WERI-Rb-1 (cell line): ENCODE results near the gene MTX1.

Experiments
- DNase-seq: peaks from one replicate; pipeline ENCODE4 v3.0.0-alpha.2; 2020
- H3K27ac ChIP-seq: fragments of 250-450 bp; sonication (Bioruptor Pico); 2 replicates; pipeline ENCODE4 v1.5.1; 2020; ENCODE audit warnings: mild to moderate bottlenecking, moderate library complexity
- H3K27me3 ChIP-seq: fragments of 250-450 bp; sonication (Bioruptor Pico); 2 replicates; pipeline ENCODE4 v1.5.1; 2021; ENCODE audit warnings: mild to moderate bottlenecking, low read depth, moderate library complexity; ENCODE audit not compliant: insufficient read depth, severe bottlenecking
- H3K36me3 ChIP-seq: fragments of 250-450 bp; sonication (Bioruptor Pico); 2 replicates; pipeline ENCODE4 v1.5.1; 2020; ENCODE audit warnings: mild to moderate bottlenecking, moderate library complexity
- H3K4me3 ChIP-seq: 2 replicates; pipeline ENCODE4 v1.5.1; 2011; ENCODE audit warnings: low read depth, mild to moderate bottlenecking, control low read depth, low read length
- H3K9me3 ChIP-seq: fragments of 250-450 bp; sonication (Bioruptor Pico); 2 replicates; pipeline ENCODE4 v1.5.1; 2021; ENCODE audit warnings: mild to moderate bottlenecking, moderate library complexity; ENCODE audit not compliant: severe bottlenecking
- TF ChIP-seq, protein P1 (sequence below): IDR thresholded peaks from 2 replicates; pipeline ENCODE4 v1.5.1; 2011; ENCODE audit warnings: low read depth, mild to moderate bottlenecking, control low read depth, inconsistent platforms, low read length

Gene MTX1

DNA sequence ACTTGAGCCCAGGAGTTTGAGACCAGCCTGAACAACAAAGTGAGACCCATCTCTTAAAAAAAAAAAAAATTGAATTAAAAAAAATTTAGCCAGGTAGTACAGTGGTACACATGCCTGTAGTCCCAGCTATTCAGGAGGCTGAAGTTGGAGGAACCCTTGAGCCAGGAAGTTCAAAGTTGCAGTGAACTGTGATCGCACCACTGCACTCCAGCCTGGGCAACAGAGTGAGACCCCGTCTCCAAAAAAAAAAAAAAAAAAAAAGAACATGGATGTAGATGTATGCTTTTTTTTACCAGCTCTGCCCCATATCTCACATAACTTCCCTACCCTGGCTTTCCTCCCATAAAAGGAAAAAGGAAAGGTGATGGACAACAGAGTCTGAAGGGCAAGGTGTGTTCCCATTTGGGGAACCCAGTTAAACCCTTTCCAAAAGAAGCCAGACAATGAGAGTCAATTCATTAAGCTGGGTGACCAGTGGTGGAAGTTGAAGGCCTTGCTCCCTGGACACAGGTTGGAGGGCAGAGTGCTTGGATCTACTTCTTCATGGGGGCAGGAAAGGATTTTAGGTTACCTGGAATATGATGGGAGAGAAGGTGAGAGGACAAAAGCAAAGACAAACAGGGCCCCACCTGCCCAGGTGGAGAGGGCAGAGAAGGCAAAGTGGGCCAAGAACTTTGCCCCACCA lies 38.3 kb upstream of the MTX1 start:
- H3K27ac ChIP-seq, result no peak overlapping the region
- no peak overlapping the region for H3K4me3 ChIP-seq
- H3K36me3 ChIP-seq, result peaks cover 23% of the 10 kb centered on the region
- TF ChIP-seq, protein P1, sequence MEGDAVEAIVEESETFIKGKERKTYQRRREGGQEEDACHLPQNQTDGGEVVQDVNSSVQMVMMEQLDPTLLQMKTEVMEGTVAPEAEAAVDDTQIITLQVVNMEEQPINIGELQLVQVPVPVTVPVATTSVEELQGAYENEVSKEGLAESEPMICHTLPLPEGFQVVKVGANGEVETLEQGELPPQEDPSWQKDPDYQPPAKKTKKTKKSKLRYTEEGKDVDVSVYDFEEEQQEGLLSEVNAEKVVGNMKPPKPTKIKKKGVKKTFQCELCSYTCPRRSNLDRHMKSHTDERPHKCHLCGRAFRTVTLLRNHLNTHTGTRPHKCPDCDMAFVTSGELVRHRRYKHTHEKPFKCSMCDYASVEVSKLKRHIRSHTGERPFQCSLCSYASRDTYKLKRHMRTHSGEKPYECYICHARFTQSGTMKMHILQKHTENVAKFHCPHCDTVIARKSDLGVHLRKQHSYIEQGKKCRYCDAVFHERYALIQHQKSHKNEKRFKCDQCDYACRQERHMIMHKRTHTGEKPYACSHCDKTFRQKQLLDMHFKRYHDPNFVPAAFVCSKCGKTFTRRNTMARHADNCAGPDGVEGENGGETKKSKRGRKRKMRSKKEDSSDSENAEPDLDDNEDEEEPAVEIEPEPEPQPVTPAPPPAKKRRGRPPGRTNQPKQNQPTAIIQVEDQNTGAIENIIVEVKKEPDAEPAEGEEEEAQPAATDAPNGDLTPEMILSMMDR, result no peak
- no peaks in the 10 kb centered on the region for H3K27me3 ChIP-seq
- DNase-seq, result peak; percentile 4
- H3K9me3 ChIP-seq, result no peaks in the 10 kb centered on the region

DNA sequence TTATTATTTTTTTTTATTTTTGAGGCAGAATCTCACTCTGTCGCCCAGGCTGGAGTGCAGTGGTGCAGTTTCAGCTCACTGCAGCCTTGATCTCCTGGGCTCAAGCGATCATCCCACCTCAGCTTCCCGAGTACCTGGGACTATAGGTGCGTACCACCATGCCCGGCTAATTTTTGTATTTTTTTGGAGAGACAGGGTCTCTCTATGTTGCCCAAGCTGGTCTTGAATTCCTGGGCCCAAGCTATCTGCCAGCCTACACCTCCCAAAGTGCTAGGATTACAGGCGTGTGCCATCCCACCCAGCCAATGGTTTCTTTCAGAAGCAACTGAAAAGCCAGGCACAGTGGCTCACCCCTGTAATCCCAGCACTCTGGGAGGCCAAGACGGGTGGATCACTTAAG lies 37.7 kb upstream of the MTX1 start:
- H3K27me3 ChIP-seq, result no peaks in the 10 kb centered on the region
- no peak overlapping the region for H3K27ac ChIP-seq
- no peaks in the 10 kb centered on the region for H3K9me3 ChIP-seq
- peak; percentile 8 for DNase-seq
- TF ChIP-seq, protein P1, result no peak
- H3K4me3 ChIP-seq, result no peak overlapping the region
- peaks cover 23% of the 10 kb centered on the region for H3K36me3 ChIP-seq

DNA sequence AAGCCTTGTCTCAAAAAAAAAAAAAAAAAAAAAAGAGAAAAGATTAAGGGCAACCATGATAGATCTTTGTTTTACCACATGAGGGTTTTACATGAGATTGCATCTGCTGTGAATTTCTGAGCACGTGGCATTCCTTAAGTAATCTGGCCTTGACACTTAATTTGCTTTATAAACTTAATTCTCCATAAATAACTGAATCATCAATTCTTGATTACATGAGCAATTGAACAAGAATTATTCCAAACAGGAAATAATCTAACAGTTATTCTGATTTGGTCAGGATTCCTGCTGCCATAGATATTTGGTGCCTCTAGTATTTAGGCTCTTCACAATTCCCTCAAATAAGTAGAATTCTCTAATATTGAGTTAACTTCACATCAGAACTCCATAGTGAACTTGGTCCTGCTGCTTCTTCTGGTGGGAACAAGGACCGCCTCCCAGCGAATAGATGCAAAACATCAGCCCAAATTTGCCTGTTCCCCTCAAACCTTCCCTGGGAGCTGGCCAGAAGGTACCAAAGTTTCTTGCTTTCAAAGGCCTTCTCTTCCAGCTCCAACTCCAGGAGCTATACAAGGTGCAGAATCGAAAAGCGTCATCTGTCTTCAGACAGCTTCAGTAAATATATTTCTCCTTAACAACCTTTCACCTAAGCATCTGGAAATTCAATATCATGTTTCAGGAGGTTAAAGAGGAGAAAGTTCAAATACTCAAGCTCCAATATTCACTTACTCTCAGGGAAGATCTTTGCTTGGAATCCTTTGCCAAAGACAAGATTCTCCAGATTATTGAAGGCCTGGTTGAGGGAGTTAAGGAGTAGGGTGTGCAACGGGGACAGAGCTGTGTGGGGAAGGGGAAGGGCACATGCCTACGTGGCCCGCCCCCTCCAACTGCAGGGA lies 36.4 kb upstream of the MTX1 start:
- peak; percentile 9 for DNase-seq
- no peaks in the 10 kb centered on the region for H3K9me3 ChIP-seq
- peaks cover 26% of the 10 kb centered on the region for H3K36me3 ChIP-seq
- H3K27me3 ChIP-seq, result no peaks in the 10 kb centered on the region
- peak overlapping the region; percentile 78 for H3K27ac ChIP-seq
- TF ChIP-seq, protein P1, result no peak
- H3K4me3 ChIP-seq, result peak overlapping the region; percentile 85

DNA sequence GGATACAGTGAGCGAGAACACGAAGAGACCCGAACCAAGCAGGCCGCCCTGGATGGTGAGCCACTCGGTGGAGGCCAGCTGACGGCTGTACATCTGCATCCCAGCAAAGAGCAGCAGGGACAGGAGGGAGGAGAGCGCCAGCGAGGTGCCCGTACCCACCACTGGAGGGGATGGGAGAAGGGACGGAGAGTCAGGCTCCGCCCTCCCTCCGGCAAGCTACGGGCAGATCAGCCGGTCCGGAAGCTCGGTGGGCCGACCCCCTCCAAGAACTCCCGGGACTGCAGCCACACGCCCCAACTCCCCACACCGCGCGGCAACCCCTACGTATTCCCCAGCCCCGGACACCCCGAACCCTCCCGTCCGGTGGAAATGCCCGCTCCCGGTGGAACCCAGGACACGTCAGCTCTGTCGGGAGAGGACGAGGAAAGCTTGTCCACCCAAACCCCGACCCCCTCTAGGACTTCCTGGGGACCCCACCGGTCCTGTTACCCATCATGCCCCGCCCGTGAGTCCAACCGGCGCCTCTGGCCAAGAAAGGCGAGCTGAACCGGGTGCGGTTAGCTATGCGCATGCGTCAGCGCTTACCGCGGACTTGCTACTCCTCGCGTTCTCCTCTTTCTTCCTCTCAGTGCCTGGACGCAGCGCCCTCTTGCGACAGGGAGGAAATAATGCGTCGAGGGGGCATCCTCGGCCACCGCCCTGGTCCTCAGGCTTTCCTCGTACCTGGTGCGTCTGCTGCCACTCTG lies 35.6 kb upstream of the MTX1 start, which contains the start of gene KRTCAP2:
Gene KRTCAP2 (minus strand): TSS at position 573 of the 746 bp plus-strand sequence. CDS start 80 bp downstream, at position 493.
- Histone ChIP-seq H3K9me3 (no peaks in the 10 kb centered on the region), H3K36me3 (peaks cover 31% of the 10 kb centered on the region), H3K4me3 (peak within 1 kb of the TSS; percentile 85), H3K27ac (peak within 1 kb of the TSS; percentile 78), H3K27me3 (no peaks in the 10 kb centered on the region)
- DNase-seq, result peak; percentile 100
- TF ChIP-seq, protein P1, result peak; percentile 100

DNA sequence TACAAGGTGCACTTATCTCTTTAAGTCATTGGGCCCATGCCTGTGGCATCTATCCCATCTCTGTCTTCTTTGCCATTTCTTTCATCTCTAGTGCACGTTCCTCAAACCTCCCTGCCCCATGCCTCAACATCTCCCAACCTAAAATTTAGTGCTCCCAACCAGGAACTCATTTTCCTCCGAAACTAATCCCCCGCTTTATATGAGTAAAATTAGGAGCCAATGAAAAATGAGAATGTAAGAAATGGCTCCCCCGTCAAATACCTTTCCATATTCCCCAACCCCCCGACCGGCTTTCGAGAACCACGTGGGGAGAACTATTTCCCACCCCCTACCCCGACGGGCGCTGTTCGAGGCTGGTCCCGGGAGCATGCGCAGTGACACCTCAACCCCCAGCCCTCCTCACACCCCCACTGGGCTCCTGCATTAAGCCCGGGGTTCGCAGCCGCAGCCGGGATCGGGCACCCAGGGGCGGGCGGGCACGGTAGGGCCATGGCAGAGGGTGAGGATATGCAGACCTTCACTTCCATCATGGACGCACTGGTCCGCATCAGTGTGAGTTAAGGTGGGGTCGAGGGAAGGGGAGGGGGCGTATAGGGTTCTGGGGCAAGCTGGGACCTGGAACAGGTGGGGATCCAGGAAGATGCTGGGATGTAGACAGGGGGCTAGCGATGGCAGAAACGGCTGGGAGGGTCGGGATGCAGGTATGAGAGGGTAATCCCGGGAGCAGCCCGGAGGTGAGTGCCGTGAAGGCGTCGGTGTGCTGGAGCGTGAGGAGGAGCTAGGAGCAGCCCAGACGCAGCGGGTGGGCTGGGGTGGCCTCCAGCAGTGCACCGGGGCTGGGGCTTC lies 34.8 kb upstream of the MTX1 start, which contains the start of gene TRIM46:
Gene TRIM46 (plus strand): TSS at position 372 of the 846 bp plus-strand sequence. CDS start 118 bp downstream, at position 490.
- Histone ChIP-seq H3K27me3 (no peaks in the 10 kb centered on the region), H3K27ac (peak within 1 kb of the TSS; percentile 78), H3K4me3 (peak within 1 kb of the TSS; percentile 85), H3K9me3 (no peaks in the 10 kb centered on the region), H3K36me3 (peaks cover 35% of the 10 kb centered on the region)
- peak; percentile 95 for DNase-seq
- TF ChIP-seq, protein P1, result no peak
